HG03432 (cell line): ENCODE data around the gene CCDC107.

ENCODE experiments used
- ATAC-seq: cut with Tn5 transposase; IDR thresholded peaks from one replicate; pipeline ENCODE4 v1.9.1; 2021; ENCODE audit warnings: mild to moderate bottlenecking, moderate library complexity; ENCODE audit not compliant: unreplicated experiment

The CCDC107 gene

DNA sequence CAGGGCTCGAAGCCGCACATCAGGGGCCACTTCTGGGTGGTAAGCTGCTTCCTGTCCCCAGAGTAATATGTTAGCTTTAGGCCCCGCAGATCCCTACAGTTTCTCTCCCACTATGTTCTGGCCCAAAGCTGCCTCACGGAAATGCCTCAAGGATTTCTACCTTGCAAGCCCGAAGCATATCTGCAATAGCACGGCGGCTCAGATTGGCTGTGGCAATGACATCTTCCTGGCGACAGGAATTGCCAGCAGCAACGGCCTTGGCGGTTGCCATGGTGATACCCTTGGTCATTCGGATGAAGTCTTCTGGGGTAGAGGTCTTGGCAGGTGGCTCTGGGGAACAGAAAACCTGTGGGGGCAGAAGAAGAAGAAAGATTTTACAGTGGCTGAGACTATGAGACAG lies 41.9 kb downstream of the CCDC107 start:
- no peak for ATAC-seq

DNA sequence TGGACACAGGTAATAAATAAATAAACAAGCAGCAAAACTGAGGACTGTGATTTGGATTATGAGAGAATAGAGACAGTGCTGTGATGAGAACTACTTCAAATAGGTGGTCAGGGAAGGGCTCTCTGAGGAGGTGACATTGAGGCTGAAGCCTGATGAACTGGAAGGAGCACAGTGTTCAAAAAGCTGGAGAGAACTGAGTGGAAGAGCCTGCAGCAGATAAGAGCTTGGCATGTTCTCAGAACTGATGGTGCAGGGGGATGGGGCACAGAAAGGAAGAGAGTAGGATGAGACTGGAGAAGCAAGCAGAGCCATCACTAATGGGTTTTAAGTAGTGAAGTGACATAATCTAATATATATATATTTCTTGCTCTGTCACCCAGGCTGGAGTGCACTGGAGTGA lies 42.9 kb downstream of the CCDC107 start:
- ATAC-seq = no peak

DNA sequence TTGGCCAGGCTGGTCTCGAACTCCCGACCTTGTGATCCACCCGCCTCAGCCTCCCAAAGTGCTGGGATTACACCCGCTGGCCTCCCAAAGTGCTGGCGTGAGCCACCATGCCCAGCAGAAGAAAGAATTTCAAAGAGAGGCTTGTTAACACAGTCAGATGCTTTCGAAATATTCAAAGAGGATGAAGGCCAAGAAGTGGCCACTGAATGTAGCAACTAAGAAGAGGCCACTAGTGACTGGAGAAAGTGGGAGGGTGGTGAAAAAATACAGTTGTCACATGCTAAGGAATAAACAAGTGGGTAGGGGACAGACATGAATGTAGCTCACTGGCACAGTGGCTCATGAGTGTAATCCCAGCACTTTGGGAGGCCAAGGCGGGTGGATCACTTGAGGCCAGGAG lies 44.6 kb downstream of the CCDC107 start:
- ATAC-seq = no peak

- no peak for ATAC-seq
Measured at GRCh38 chr9:35703906-35704672, 46.0 kb downstream of the CCDC107 start.

GRCh38 chr9:35705372-35705771 lies 47.3 kb downstream of the CCDC107 start:
- ATAC-seq = no peak

DNA sequence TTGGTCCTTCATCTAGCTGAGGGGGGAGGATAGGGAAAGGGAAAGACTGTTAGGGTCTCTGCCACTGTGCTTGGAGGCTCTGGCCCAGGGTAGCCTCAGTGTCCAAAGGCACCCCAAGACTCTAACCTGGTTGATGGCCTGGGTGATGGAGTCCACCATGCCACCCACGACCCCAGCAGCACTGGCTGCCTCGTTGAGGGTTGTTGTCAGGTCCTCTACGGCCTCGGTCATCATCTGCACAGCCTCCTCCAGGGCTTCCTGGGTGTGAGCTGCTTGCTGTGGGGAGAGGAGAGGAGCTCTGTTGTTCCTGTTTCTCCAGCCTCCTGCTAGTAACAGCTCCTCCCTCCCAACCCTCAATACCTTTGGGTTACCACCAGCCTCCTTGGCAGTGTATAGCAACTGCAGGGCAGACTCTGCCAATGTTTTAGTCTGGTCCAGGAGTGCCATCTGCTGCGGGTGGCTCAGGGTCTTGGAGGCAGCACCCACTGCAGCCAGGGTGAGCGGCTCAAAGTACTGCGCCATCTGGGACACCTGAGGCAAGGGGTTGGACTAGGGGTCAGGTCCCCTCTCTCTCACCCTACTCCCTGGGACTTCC lies 47.8 kb downstream of the CCDC107 start:
- no peak for ATAC-seq

DNA sequence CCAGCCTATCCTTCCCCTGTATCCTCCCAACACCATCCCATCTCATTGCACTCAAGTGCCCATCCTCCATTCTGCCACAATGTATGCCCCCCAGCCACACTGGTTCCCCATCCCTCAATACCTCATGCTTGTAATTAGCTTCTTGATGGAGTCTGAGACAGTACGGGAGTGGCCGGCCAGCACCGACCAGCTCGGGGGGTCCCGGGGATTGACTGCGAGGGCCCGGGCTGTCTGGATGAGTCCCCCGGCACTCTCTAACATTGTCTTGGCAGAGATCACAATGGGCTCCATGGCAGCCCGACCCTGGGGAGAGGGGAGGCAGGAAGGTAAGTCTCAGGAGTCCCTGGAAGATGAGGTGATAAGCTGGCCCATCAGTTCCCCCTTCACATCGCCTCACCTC lies 48.9 kb downstream of the CCDC107 start:
- no peak for ATAC-seq

- ATAC-seq = no peak
Measured at GRCh38 chr9:35708146-35708545, 50.1 kb downstream of the CCDC107 start.

DNA sequence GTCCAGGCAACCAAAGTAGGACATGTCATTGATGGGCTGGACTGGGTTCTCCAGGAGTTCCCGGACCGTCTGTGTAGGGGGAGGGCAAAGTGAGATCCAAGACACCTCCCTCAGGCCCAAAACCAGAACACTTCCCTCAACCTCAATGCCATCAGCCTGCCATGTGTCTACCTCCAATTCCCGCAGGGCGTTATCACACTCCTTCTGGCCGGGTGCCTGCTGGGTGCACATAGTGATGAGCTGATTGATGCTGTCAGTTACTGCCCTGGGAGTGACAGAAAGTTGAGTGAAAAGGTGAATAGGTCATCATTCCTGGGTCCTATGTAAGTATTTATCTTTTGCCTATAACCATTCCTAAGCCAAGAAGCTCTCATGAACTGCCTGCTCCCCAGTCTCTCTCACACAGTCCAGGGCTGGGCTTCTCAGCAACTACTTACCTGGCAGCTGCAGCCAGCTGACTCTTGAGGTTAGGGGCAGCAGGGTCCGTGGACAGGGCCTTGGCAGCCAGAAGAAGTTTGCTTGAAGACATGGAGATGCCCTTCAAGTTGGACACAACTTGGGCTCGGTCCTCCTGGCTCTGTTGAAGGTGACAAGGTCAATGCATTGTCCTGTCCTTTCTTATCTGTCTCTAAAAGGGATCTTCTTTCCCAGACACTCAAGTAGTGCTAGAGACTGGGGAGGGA lies 52.9 kb downstream of the CCDC107 start:
- no peak for ATAC-seq
